ENCODE measurements around the gene ZNF391.

ZNF391 gene

GRCh38 chr6:27388293-27389197 lies at the start of gene ZNF391:
Gene ZNF391 (plus strand): TSS chr6:27388759. CDS start chr6:27400371, 11,612 bp downstream.
- H3K27ac ChIP-seq, result peak within 1 kb of the TSS; percentile 85

GRCh38 chr6:27352850-27353249 lies 35.7 kb upstream of the ZNF391 start:
- no peak overlapping the region for H3K27ac ChIP-seq
- TF ChIP-seq CTCF (conservative IDR thresholded peaks at IDR 0.05), result no peak

More at GRCh38 chr6:27388293-27389197, at the start of gene ZNF391:
- TF ChIP-seq CTCF (conservative IDR thresholded peaks at IDR 0.05), result no peak

- H3K27ac ChIP-seq, result no peak overlapping the region
- TF ChIP-seq CTCF (conservative IDR thresholded peaks at IDR 0.05), result no peak
These were observed 29.8 kb upstream of the ZNF391 start for GRCh38 chr6:27358786-27359185.

- H3K27ac ChIP-seq, result no peak overlapping the region
- TF ChIP-seq CTCF (conservative IDR thresholded peaks at IDR 0.05), result no peak
These were observed 29.3 kb upstream of the ZNF391 start for GRCh38 chr6:27359231-27359630.

- no peak for TF ChIP-seq CTCF (conservative IDR thresholded peaks at IDR 0.05)
- H3K27ac ChIP-seq, result no peak overlapping the region
These were observed 20.4 kb upstream of the ZNF391 start for GRCh38 chr6:27368202-27368601.

- TF ChIP-seq CTCF (conservative IDR thresholded peaks at IDR 0.05), result no peak
- H3K27ac ChIP-seq, result no peak overlapping the region
These were observed 18.2 kb upstream of the ZNF391 start for GRCh38 chr6:27370391-27370790.

- TF ChIP-seq CTCF (conservative IDR thresholded peaks at IDR 0.05), result no peak
- peak overlapping the region; percentile 74 for H3K27ac ChIP-seq
These were observed 13.5 kb upstream of the ZNF391 start for GRCh38 chr6:27374824-27375612.
